ENCODE results near the gene NRDC. TPM values are rescaled to one million over a fixed set of nuclear protein-coding genes. Genes with fewer than 3 reads are reported as not detected.

The NRDC gene
- total and polyA plus RNA-seq, 2 of the 8 experiments (the other 6 are each of a cell fraction or from before 2014, with no cell fraction given), result 70.2 to 182 TPM

DNA sequence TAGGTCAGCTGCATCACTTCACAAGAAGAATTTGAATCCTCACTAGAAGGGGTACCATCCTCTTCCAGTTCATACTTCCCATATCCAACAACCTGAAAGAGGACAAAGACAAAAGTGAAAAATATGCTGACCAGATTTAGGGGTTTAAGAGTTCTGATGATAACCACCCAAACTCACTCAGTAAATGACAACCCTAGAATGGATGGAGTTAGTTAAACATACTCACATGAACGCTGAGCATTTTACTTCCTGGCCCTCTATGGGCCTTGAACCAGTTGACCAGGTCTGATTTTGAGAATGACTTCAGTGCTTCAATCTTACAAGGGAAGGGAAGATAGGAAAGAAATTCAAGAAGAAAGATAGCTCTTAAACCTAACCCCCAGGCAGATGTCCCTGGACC lies 89.2 kb downstream of the NRDC start:
- Histone ChIP-seq H2BK5ac (ENCODE audit: low read depth, low read length) (no peak overlapping the region), H3K23ac (ENCODE audit: insufficient read length) (no peak overlapping the region), H4K8ac (ENCODE audit: extremely low read depth, insufficient read depth, low read length) (no peak overlapping the region), H3K23me2 (ENCODE audit: low read depth, low read length) (no peaks in the 10 kb centered on the region), H2BK15ac (ENCODE audit: low read length) (no peak overlapping the region), H2BK12ac (ENCODE audit: low read depth, low read length) (no peak overlapping the region), H4K5ac (ENCODE audit: insufficient read length, low read depth, low read length) (no peak overlapping the region), H3K9me3 (ENCODE audit: insufficient read depth in 2 of 2, low read depth in 1 of 2, low read length in 1 of 2) (no peaks in the 10 kb centered on the region), H3K36me3 (ENCODE audit: control insufficient read depth in 2 of 4, insufficient read depth in 4 of 4, low read length in 3 of 4) (peaks cover 27 to 89% (median 71%) of the 10 kb centered on the region in 4 experiments), H3K18ac (ENCODE audit: extremely low read depth, low read length) (no peak overlapping the region), H2BK120ac (replicated peaks; ENCODE audit: low read depth, low read length) (no peak overlapping the region), H3K4me3 (ENCODE audit: extremely low read depth in 1 of 4, insufficient read depth in 2 of 4, low read depth in 3 of 4, low read length in 4 of 4) (no peak overlapping the region), H2BK20ac (ENCODE audit: low read length) (no peak overlapping the region), H4K91ac (replicated peaks; ENCODE audit: insufficient read length, low read length) (no peak overlapping the region), H3K9ac (replicated peaks in 1 of 4; ENCODE audit: extremely low read depth in 1 of 4, low read depth in 3 of 4, low read length in 3 of 4) (no peak overlapping the region), H3K4me2 (ENCODE audit: insufficient read depth in 1 of 2, low read depth in 2 of 2, low read length in 2 of 2) (no peak overlapping the region), H4K20me1 (replicated peaks in 1 of 2; ENCODE audit: control insufficient read depth in 1 of 2, insufficient read depth in 2 of 2, low read length in 2 of 2) (peaks cover 0 to 5% of the 10 kb centered on the region in 2 experiments), H3K79me2 (ENCODE audit: control insufficient read depth in 1 of 2, insufficient read depth in 2 of 2, low read length in 2 of 2) (no peaks in the 10 kb centered on the region), H3K27ac (ENCODE audit: low read depth, low read length) (no peak overlapping the region), H2AK5ac (ENCODE audit: low read depth, low read length) (no peak overlapping the region), H3K27me3 (replicated peaks in 1 of 4; ENCODE audit: control insufficient read depth in 3 of 4, extremely low read depth in 1 of 4, insufficient read depth in 3 of 4, low read length in 3 of 4) (no peaks in the 10 kb centered on the region), H3K4me1 (replicated peaks in 1 of 4; ENCODE audit: control insufficient read depth in 3 of 4, insufficient read depth in 4 of 4, low read length in 3 of 4) (no peaks in the 10 kb centered on the region), H3K56ac (replicated peaks; ENCODE audit: insufficient read length, low read depth, low read length) (no peak overlapping the region), H3K79me1 (ENCODE audit: low read depth, low read length) (no peaks in the 10 kb centered on the region), H2AFZ (ENCODE audit: low read length) (no peak overlapping the region), H3K4ac (replicated peaks; ENCODE audit: insufficient read length, low read depth, low read length) (no peak overlapping the region), H3K14ac (ENCODE audit: insufficient read length) (no peak overlapping the region)
- FAIRE-seq (no peak), DNase-seq (ENCODE audit: low read depth in 1 of 2, low spot score in 2 of 2) (no peak)
- 77% methylated on average over 1 of the region's 1 CpG; no CpG with 5 or more reads in 1 of the 2 experiments for WGBS, 2 experiments (ENCODE audit: extremely low coverage in 1 of 2, insufficient coverage in 1 of 2, insufficient read length in 1 of 2, insufficient replicate concordance in 2 of 2, low coverage in 1 of 2, low lambda C conversion rate in 2 of 2, missing lambda C conversion rate in 1 of 2)
- ChIA-PET CTCF (ENCODE audit: partially characterized antibody) (no interaction called here), POLR2A (ENCODE audit: partially characterized antibody) (interaction anchor here (1.0 kb wide), 1 partner anchor 9 kb away, joined by 4 read pairs; no protein-coding TSS in a partner anchor)
- TF ChIP-seq CBX5 (IDR thresholded peaks at IDR 0.05; ENCODE audit: low read depth, low read length) (no peak), POLR2AphosphoS5 (IDR thresholded peaks at IDR 0.05; ENCODE audit: low read depth, low read length) (0 out of 2 replicates have a peak, but pooled peaks have one; percentile 3)

All from H1 (cell line).